Inflammatory macrophage treated with lipopolysaccharide for 1 hour (primary cell): Measurements from ENCODE around the gene TRPC4.

Experiments used
- DNase-seq, 2 donors: peaks; one replicate each; pipeline ENCODE4 v3.0.0-alpha.2; 2020 to 2022

Gene TRPC4

DNA sequence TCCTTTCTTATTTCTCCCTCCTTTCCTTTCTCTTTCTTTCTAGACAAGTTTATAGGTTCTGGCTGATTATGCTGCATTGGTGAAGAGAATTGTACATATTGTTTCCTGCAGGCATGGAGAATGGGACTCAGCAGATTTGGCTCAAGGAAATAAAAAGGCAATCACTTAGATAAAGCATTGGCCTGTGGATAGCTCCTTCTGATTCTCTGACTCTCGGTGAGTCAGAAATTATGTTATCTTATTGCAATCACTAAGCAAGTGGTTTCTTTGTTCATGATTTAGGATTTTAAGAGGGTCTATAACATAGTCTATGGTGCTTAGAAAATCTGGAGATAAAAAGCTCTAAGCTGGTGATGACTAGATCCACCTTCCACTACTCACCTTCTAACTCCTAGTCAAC, 217.0 kb downstream of the TRPC4 start:
- no peak for DNase-seq

DNA sequence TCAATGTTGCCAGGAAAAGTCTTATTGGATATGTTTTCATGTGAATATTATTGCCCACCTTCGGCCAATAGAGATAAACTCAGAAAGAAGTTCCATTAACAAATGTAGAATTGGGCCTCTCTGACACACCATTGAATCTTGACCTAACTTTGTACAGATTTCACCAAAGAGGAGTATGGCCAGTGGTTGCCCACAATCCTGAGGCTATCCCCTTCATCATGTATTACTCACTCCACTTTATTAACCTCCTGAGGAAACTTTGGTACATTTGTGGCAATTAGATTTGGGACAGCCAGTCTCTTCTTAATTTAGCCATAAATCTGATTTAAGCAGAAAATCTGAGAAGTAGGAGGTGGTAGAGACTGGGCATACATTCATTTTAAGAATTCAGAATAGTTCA, 217.7 kb downstream of the TRPC4 start:
- DNase-seq: no peak

DNA sequence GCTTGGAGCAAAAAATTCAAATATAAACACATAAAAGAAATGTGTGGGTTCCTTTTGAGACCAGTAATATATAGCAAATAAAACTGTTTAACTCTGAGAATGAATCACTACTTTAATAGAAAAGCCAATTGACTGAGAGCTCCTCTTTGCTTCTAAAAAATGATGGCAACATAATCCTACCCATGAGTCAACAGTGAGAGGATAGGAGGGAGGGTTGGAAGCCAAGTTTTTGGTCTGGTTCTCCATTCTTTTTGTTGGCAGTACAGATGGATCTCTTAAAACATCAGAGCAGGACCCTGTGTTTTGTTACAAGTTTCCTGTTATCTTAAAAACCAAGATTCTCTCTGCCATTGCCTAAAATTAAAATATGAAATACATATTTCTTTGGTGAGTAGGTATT, 221.0 kb downstream of the TRPC4 start:
- DNase-seq: no peak

DNA sequence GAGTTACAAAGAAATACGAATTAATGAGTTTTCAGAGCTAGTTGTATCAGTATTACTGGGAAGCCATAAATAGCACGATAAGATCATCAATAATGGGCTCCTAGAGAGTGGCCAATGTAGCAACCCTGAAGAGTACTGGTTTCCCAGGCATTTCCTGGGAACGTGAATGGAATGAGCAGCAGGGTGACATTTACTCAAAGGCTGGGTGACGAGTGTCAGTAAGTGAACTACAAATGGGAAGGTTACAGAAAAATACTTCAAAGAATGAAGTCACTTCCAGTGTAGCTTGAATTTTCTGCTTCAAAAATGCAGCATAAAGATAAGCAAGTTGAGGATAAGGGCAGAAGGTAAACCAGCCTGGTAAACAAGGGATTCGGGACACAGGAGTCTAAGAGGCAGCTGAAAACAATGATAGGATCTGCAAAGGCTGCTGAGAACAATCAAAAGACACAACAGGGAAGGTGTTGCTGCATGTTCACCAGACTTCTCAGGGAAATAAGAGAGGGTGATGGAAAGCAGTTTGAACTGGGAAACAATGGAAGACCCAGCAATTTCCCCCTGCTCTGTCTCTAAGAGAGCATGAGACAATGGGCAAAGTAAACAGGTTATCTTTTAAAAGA, 222.4 kb downstream of the TRPC4 start:
- no peak for DNase-seq

DNA sequence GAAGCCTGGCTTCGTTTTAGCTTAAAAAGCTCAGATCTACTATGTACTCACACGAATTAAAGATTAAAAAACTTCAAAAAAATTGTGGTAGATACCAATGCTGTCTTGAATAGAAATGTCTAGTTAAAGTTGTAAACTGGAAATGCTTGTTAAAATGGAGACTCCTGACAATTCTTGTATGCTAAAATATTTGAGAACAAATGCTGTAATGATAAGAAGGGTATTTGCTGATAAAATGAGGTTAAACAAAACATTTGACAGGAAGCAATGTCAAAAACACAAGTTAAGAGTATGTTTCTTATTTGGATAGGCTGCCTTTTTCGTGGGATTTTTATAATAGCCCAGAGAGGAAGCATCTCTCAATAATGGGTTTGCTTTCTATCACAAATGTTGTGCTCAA, 223.0 kb downstream of the TRPC4 start:
- no peak for DNase-seq

DNA sequence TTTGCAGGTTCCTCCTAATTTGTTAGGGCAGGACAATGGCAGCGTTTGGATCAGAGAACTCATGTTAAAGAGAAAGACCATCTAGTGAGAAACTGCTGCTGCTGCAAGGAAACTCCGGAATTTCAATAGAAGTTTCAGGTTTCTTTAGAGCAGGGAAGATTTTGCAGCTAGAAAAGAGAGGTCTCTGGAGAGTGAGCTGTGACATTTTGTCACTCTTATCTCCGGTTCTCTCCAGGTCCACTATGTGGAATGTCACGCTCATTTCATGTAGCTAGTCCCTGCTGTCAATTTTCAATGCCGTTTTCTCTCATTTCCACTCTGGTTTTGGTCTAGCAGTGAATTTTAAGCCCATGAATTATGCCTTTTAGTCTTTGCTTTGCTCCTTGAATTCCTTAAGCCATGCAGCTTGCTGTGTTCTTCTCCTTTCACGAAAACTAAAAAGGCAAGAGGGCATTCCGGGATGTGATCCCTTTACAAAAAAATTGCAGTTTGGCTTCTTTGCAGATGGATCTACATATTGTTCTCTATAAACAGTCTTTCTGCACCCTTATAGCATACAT, 224.3 kb downstream of the TRPC4 start:
- no peak for DNase-seq

DNA sequence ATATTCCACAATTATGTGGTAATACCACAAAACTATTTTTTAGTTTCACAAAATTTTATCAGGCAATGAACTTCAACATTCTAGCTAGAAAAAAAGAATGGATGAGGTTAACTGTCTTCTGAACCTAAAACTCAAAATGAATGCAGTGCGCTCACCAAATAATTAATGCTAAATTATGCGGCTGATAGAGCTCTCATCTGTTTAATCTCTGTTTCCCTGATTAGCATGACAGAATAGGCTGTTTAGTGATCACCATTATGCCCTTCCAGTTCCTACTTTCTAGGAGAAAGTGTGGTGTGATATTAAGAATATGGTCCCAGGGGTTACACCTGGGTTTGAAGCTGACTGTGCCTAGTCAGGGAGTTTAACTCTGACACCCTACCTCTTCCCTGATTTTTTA, 228.2 kb downstream of the TRPC4 start:
- DNase-seq: no peak

DNA sequence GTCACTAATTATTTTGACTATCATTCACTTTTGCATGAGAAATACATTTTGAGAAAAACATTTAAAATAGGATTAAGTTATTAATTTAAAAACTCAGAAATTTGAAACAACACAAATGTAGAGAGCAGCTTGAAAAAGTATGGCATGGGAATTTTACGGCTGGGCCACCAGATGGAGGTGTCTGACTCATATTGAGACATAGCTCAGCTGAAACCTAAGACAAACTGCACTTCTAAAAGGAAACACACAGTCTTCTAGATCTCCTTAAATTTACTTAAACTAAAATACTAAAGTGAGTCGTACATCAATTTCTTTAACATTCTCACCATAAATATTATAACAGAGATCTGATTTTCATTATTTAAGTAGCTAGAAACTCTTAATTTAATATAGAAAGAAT, 229.1 kb downstream of the TRPC4 start:
- DNase-seq: no peak

DNA sequence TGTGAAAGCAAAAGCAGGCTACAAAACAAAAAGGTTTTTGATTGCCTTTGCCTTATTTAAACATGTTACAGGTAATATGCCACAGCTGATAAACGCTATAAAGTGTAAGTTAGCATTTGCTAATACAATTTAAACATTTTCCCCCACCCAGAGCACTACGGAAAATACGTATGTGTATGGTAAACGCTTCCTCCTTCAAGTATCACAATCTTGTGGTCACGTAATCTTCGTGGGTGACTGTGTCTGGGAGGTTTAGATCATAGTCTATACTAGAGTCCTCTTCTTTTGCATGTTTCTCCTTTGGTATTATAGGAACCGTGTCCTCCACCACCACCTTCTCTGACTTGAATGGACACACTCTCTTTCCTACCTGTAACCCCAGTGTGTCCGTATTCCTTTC, 232.9 kb downstream of the TRPC4 start:
- DNase-seq: no peak

DNA sequence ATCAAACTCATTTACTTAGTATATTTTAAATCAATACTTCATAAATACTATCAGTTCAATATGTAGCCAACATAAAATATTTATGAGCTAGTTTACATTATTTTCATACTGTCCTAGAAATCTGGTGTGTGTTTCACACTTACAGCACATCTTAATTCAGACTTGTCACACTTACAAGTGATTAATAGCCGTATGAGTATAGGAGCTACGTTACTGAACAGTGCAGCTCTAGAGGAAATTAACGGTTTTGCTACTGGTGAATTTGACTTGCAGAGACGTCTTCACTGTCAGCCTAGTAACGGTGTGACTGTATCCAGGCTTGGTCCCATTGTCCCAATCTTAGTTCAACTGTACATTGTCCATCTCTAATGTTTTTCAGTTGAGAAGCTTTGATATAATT, 237.3 kb downstream of the TRPC4 start:
- no peak for DNase-seq

DNA sequence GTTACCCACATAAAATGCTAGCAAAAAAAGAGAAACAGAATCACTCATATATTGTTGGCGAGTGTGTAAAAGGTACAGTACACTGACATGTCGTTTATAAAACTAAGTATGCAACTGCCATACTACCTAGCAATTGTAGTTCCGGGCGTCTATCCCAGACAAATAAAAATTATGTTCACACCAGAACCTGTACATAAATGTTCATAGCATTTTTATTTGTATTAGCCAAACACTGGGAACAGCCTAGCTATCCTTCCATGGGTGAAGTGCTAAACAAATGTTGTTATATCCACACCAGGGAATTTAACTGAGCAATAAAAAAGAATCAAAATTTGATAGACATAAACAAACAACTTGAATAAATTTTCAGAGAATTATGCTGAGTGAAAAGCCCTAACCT, 242.1 kb downstream of the TRPC4 start:
- DNase-seq: no peak

DNA sequence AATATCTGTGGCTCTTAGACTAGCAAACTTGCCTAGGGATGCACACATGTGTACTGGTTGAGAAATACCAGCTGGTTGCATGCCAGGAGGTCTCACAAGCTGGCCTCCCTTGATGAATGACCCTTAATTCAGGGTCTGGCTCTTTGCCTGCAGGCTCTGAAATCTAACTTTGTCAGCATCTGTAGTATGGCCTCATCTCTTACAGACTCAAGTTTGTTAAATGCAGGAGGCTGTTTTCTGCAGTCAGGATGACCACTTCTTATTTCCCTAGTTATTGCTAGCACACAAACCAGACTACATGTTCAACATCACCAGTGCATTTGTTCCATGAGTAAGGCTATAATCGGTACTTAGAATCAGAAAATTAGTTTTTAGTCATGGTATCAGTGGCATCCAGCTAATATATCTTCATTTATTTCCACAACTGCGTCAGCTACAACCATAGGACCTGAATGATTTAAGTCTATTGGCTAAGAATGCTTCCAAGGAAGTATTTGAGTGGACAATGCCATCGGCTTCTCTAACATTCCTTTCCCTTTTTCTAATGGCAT, 247.7 kb downstream of the TRPC4 start:
- DNase-seq: no peak

DNA sequence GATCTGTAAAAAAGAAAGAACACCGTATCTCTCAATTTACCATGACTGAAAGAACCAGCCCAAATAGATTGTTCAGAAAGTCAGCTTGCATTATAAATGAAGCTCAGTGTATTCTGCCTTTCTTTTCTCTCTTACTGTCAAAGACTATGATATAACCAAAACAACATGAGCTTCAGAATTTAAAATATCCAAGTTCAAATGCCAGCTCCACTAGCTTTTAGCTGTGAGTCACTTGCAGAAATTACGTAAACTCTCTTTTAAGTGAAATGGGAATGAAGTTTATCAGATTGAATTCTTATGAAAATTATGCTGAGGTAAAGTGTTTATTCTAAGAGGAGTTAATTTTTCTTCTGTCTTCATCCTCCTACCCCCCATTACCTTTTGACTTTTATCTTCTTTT, 251.0 kb downstream of the TRPC4 start:
- no peak for DNase-seq

DNA sequence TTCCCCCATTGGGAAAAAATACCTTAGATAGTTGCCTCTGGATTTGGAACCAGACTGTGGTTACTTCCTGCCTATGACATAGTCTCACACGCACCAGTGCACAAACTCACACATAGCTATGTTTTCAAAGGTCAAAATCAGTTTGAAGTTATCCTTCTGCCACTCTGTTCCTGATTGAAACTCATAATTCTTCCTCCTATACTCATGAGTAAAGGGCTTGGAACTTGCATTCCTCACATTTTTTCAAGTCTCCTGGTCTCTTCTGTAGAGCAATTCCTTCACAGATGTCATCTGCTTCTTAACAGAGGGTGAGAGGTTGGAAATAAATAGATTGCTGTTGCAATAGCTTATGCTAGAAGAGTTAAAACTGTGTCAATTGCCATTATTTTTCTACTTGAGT, 252.4 kb downstream of the TRPC4 start:
- DNase-seq: no peak

DNA sequence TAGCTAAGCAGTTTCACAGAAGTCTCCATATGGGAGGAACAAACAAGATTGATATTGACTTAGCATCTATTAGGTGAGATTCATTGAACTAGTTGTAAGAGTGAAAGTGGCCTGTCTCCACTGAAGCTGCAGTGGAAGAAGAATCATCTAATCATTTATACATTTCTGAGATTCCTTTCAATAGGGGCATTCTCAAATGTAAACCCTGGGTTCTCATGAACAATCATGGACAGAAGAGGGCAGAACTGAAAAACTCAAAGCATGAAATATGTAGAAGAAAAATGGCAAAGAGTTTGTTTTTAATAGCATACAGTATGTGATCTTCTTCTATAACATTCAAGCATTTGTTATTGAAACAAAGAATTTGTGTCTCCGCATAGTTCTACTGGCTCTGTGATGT, 253.4 kb downstream of the TRPC4 start:
- DNase-seq: no peak

DNA sequence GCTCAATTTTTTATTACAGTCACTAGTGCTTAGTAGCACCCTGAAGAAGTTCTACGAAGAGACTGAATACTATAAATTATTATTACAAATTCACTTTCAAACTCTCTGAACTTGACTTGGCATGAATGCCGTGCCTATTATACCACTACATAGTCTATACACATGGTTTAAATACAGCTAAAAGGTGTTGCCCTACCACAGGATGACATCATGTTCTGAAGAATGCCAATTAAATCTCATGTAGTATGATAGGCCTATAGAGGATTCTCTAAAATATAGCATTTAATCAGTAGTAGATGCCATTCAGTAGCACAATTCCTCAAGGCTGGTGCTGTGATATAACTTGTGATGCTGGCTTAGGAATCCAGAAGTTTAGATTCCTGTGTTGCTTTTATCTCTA, 254.3 kb downstream of the TRPC4 start:
- DNase-seq: no peak

DNA sequence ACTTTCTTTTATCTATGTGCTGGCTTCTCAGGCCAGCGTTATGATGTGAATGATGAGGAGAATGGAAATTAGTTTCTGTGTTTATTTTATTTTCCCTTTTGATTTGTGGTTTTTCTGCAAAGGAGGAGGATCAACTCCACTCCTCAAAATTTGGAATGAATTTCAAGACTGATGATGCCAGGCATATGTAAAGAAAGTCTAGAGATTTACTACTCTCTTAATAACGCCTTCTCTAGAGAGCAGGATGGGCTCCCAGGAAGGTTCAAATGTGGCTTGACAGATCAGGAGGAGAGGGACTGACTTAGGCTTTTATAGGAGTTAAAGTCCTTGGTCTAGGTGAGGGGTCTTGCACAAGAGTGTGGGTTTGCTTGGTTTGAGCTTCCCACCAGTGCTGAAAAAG, 255.9 kb downstream of the TRPC4 start:
- DNase-seq: no peak

DNA sequence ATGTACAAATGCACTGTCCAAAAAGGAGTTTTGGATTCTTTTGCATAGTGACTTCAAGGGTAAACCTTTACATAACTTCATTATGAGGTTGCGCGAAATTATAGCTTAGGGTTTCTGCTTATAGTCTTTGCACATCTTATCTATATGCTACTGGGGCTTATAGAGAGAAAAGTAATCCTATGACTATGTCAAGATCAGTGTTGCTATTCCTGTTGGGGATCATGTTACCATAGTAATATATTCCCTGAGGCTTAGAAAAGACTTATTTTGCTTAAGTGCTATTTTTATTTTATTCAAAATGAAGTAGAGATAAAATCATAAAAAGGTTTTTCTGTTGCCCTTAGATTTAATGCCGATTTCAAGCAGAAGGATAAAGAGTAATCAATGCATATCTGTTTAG, 256.3 kb downstream of the TRPC4 start:
- DNase-seq: no peak

DNA sequence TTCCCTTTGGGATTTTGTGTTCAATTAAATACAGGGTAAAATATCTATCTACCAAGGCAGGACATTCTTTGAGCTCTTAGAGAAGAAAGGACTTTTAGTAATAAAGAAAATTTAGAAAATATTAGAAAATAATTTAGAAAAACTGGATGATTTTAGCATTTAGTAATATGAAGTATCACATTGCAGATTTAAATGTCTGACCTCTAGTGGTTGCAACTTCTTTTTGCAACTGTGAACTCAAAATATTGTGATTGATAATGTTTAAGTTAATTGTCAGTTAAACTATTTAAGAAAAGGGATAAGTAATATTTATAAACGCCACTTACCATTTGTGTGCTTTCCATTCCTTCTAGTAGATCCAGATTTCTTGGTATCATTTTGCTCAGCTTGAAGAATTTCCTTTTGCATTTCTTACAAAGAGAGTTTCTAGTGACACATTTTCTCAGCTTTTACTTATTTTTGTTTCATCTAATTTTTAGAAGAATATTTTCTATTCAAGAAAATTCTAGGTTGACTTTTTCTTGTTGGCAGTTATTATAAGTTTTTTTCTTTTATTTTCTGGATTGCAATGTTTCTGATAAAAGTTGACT, 260.7 kb downstream of the TRPC4 start:
- no peak for DNase-seq

DNA sequence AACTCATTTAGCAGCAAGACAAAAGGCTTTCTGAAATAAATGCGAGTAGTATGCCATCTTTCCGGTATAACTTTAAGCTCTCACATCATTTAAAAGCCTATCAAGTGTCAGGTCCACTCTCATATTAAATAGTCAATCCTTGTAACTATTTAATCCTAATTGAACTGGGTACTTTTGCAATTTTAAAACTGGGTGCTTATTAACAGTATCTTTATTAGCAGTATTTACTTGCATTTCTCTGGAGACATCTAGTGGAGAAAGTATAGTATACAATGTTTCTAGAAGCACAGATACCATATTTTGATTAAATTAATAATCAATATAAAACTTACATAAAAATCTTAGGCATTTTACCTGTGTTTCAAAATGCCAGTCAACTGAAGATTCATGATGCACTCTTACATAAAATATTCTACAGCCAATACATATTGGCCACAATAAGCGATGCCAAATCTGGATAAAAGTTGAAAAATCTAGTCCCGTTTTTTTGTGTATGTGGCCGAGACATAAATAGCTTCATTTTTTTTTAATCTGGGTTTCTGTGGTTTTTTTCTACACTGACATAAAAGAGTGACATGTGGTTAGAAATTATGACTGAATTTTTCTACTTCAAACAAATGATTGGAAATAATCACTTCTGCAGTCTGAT, 266.7 kb downstream of the TRPC4 start:
- no peak for DNase-seq

DNA sequence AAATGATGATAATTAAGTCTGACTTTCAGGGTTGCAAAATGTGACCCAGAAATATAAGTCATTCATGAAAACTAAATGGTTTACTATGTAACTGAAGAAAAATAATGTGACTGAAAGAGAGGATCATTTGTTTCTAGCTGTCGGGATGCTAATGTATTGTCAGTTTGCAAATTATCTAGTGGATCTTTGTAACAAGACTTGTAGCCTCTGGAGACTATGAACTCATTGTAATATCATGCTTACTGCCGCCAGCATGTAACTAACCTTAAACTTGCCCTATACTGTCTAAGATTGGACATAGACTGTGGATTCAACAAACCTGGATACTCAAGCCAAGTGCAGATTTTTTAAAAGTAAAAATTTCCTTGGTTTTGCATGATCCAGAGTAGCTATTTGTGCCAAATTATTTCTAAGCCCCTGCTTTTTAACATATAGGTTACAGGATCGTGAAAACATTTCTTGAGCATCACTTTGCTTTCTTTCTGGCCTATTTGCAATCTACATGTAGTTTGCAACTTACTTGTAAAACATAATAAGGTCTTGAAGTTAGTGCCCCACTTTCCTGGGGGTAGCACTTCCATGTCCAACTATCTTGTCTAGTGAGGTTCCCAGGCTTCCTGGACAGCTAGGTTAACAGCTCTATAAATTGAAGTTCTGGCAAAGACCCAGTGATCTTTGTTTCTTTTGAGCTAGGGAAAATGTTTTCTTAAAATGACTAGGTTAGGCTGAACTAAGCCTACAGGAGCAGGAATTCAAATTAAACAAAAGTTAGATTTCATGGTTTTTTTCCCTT, 267.7 kb downstream of the TRPC4 start:
- DNase-seq: no peak

DNA sequence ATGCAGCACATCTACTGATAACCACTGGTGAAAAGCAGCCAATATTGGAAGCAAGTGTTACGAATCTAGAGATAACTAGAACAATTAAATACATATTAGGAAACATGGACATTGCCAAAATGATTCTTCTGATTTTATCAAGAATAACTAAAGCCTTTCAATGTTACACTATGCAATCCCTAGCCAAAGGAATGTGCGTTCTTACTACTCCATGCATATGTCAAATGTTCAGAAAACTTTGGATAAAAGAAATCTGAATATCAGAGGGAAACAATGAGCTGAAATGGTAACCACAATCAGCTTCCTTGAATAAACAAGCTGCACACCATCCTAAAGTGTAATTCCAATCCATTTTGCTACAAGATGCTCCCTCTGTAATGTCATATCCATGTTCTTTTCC, 270.1 kb downstream of the TRPC4 start:
- DNase-seq: no peak

DNA sequence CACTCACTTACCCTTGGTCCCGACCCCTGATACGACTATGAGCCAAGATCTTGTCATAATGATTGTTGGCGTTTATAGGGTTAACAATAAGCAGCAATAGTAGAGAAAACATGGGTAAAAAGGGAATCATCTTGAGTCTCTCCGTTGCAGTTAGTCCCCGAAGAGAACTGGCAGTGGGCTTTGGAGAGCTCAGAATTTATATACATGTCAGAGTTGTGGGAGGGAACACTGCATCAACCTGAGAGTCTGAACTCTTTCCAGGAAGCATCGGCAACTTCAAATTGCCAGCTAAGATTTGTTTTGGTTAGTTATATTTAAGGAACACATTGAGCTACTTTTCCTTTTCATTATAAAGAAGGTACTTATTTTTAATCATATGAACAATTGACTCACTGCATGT, 271.0 kb downstream of the TRPC4 start, which contains the start of gene POSTN:
Gene POSTN, minus strand, starts transcription at position 172 of the 400 bp plus-strand sequence. Its CDS starts 42 bp downstream, at position 130.
- no peak for DNase-seq
